ENCODE data around the gene SUSD3.

DNA sequence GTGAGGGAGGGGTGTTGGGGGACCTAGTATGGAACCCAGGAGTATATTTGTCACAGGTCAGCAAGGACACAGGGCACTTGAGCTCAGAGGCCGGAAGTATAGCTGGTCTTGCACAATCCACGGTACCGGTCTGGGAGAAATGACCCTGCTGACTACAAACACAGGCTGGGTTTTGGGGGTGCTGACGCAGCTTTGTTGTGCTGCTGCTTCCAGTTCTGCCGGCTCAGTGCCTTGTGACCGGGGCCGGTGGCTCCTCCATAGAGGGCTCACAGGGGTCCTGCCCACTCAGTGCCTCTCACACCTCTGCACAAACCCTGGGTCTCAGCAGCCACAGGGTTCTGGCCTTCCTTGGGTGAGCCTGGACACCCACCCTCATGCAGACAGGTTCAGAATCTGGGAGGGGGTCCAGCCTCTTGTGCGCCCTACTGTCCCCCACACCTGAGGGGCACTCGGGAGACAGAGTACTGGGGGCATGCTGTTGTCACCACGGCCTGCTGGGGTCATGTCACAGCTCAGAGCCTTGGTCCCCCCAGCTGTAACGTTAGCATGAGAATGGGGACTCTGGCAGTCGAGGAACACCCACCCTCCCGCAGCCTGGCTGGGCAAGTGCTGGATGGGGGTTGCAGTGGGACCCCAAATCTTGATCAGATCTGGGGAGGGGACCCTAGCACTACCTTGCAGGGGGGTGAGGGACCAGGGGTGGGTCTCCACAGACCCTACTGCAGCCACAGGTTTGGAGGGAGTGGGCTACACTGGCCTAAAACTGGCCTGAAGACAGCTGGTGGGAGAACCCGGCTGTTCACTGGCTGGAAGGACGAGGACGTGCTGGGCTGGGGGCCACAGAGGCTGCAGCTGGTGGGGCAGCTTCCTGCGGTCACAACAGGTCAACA is 57.8 kb downstream of the SUSD3 start:
- TF ChIP-seq, protein P1, sequence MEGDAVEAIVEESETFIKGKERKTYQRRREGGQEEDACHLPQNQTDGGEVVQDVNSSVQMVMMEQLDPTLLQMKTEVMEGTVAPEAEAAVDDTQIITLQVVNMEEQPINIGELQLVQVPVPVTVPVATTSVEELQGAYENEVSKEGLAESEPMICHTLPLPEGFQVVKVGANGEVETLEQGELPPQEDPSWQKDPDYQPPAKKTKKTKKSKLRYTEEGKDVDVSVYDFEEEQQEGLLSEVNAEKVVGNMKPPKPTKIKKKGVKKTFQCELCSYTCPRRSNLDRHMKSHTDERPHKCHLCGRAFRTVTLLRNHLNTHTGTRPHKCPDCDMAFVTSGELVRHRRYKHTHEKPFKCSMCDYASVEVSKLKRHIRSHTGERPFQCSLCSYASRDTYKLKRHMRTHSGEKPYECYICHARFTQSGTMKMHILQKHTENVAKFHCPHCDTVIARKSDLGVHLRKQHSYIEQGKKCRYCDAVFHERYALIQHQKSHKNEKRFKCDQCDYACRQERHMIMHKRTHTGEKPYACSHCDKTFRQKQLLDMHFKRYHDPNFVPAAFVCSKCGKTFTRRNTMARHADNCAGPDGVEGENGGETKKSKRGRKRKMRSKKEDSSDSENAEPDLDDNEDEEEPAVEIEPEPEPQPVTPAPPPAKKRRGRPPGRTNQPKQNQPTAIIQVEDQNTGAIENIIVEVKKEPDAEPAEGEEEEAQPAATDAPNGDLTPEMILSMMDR (IDR thresholded peaks at IDR 0.05; ENCODE audit: extremely low read depth in 1 of 2, insufficient read depth in 1 of 2, low read depth in 1 of 2, low read length in 2 of 2), result no peak
- no peak for TF ChIP-seq POLR2A (IDR thresholded peaks at IDR 0.05; ENCODE audit: low read depth, low read length)
- TF ChIP-seq POLR2AphosphoS5 (IDR thresholded peaks at IDR 0.05; ENCODE audit: insufficient read depth, low read depth, low read length), result no peak
- no peak for TF ChIP-seq EZH2 (IDR thresholded peaks at IDR 0.05; ENCODE audit: borderline replicate concordance, low read depth, low read length, severe bottlenecking)
- TF ChIP-seq, protein P2, sequence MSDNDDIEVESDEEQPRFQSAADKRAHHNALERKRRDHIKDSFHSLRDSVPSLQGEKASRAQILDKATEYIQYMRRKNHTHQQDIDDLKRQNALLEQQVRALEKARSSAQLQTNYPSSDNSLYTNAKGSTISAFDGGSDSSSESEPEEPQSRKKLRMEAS (IDR thresholded peaks at IDR 0.05; ENCODE audit: insufficient read depth, insufficient read length), result no peak
- TF ChIP-seq MYC (IDR thresholded peaks at IDR 0.05; ENCODE audit: low read depth, low read length), result no peak

Measured in endothelial cell of umbilical vein (primary cell).